ENCODE results near the gene ADAMTS12. TPM values are rescaled to one million over a fixed set of nuclear protein-coding genes. Genes with fewer than 3 reads are reported as not detected.

Gene ADAMTS12
- total RNA-seq, 1 experiment from 2014 or later = 0.05 TPM

GRCh38 chr5:33795496-33795895 is 96.3 kb downstream of the ADAMTS12 start:
- H2AFZ ChIP-seq (ENCODE audit: low read depth, low read length, poor library complexity, severe bottlenecking) = no peak overlapping the region
- no peaks in the 10 kb centered on the region for H3K36me3 ChIP-seq (ENCODE audit: control insufficient read depth in 1 of 2, insufficient read depth in 2 of 2, low read length in 2 of 2)
- H3K9me3 ChIP-seq (ENCODE audit: control insufficient read depth in 1 of 2, insufficient read depth in 1 of 2, low read depth in 1 of 2, low read length in 2 of 2) = no peaks in the 10 kb centered on the region
- no peak overlapping the region for H3K27ac ChIP-seq (ENCODE audit: low read depth, low read length)
- CTCF ChIA-PET = no interaction called here
- no peaks in the 10 kb centered on the region for H3K79me2 ChIP-seq (ENCODE audit: insufficient read depth, low read length)
- intact Hi-C loops (cut with micrococcal nuclease) = no loop called here
- ATAC-seq = no peak
- no TSS peak for BruUV-seq (replicated peaks)
- H3K4me2 ChIP-seq (ENCODE audit: low read length) = no peak overlapping the region
- RAD21 ChIA-PET (ENCODE audit: low non-redundant PET in 1 of 2, low total read pairs in 2 of 2, uncharacterized antibody in 2 of 2, unreplicated experiment in 2 of 2) = no interaction called here
- H3K27me3 ChIP-seq (ENCODE audit: insufficient read depth, low read length) = peaks cover 40% of the 10 kb centered on the region
- no peaks in the 10 kb centered on the region for H4K20me1 ChIP-seq (ENCODE audit: insufficient read depth)
- DNase-seq (ENCODE audit: low read depth, low spot score) = no peak
- H3K4me1 ChIP-seq (ENCODE audit: control insufficient read depth in 1 of 2, insufficient read depth in 2 of 2, low read length in 2 of 2) = no peaks in the 10 kb centered on the region
- no peaks in the 10 kb centered on the region for H3K9me2 ChIP-seq (ENCODE audit: insufficient read depth)
- POLR2A ChIA-PET = no interaction called here
- TF ChIP-seq CBX3 (IDR thresholded peaks at IDR 0.05; ENCODE audit: low read depth) (no peak), ELF1 (IDR thresholded peaks at IDR 0.05; ENCODE audit: borderline replicate concordance, low read depth) (no peak), JUND (IDR thresholded peaks at IDR 0.05) (no peak), ZFX (IDR thresholded peaks at IDR 0.05) (no peak), EGR1 (IDR thresholded peaks at IDR 0.05; ENCODE audit: low read depth) (no peak)
- H3K9ac ChIP-seq (ENCODE audit: low read length) = no peak overlapping the region
- no peak overlapping the region for H3K4me3 ChIP-seq (replicated peaks in 1 of 2; ENCODE audit: low read depth in 1 of 2, low read length in 2 of 2)

- intact Hi-C loops (cut with micrococcal nuclease) = no loop called here
- no peaks in the 10 kb centered on the region for H3K79me2 ChIP-seq (ENCODE audit: insufficient read depth, low read length)
- no peak for ATAC-seq
- DNase-seq (ENCODE audit: low read depth, low spot score) = no peak
- ChIA-PET CTCF (no interaction called here), POLR2A (no interaction called here), RAD21 (ENCODE audit: low non-redundant PET in 1 of 2, low total read pairs in 2 of 2, uncharacterized antibody in 2 of 2, unreplicated experiment in 2 of 2) (no interaction called here)
- H3K36me3 ChIP-seq (ENCODE audit: control insufficient read depth in 1 of 2, insufficient read depth in 2 of 2, low read length in 2 of 2) = no peaks in the 10 kb centered on the region
- TF ChIP-seq YY1 (IDR thresholded peaks at IDR 0.05; ENCODE audit: extremely low read depth, insufficient replicate concordance, low read depth, low read length) (no peak), EGR1 (IDR thresholded peaks at IDR 0.05; ENCODE audit: low read depth) (no peak), POLR2AphosphoS5 (IDR thresholded peaks at IDR 0.05; ENCODE audit: low read depth, low read length) (no peak), EZH2 (IDR thresholded peaks at IDR 0.05) (no peak), TCF7L2 (IDR thresholded peaks at IDR 0.05; ENCODE audit: borderline replicate concordance, extremely low read depth, insufficient read depth, insufficient read length) (no peak), ELF1 (IDR thresholded peaks at IDR 0.05; ENCODE audit: borderline replicate concordance, low read depth) (no peak), CBX3 (IDR thresholded peaks at IDR 0.05; ENCODE audit: low read depth) (no peak), RAD21 (IDR thresholded peaks at IDR 0.05; ENCODE audit: low read depth) (no peak), CEBPB (IDR thresholded peaks at IDR 0.05; ENCODE audit: low read depth) (no peak), ZNF274 (IDR thresholded peaks at IDR 0.05; ENCODE audit: low read depth, low read length) (no peak), SRF (IDR thresholded peaks at IDR 0.05; ENCODE audit: low read depth) (no peak), SP1 (IDR thresholded peaks at IDR 0.05; ENCODE audit: low read depth) (no peak), ZBTB33 (IDR thresholded peaks at IDR 0.05; ENCODE audit: extremely low read depth, insufficient replicate concordance, low read length) (no peak), JUND (IDR thresholded peaks at IDR 0.05) (no peak)
- TF ChIP-seq, protein P1, sequence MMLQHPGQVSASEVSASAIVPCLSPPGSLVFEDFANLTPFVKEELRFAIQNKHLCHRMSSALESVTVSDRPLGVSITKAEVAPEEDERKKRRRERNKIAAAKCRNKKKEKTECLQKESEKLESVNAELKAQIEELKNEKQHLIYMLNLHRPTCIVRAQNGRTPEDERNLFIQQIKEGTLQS (IDR thresholded peaks at IDR 0.05) = no peak
- TF ChIP-seq, protein P2, sequence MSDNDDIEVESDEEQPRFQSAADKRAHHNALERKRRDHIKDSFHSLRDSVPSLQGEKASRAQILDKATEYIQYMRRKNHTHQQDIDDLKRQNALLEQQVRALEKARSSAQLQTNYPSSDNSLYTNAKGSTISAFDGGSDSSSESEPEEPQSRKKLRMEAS (IDR thresholded peaks at IDR 0.05) = no peak
- H3K9ac ChIP-seq (ENCODE audit: low read length) = no peak overlapping the region
- H3K4me1 ChIP-seq (ENCODE audit: control insufficient read depth in 1 of 2, insufficient read depth in 2 of 2, low read length in 2 of 2) = no peaks in the 10 kb centered on the region
- no peak overlapping the region for H2AFZ ChIP-seq (ENCODE audit: low read depth, low read length, poor library complexity, severe bottlenecking)
- no peaks in the 10 kb centered on the region for H3K9me3 ChIP-seq (ENCODE audit: control insufficient read depth in 1 of 2, insufficient read depth in 1 of 2, low read depth in 1 of 2, low read length in 2 of 2)
- no peaks in the 10 kb centered on the region for H4K20me1 ChIP-seq (ENCODE audit: insufficient read depth)
- no peak overlapping the region for H3K4me3 ChIP-seq (replicated peaks in 1 of 2; ENCODE audit: low read depth in 1 of 2, low read length in 2 of 2)
- H3K27me3 ChIP-seq (ENCODE audit: insufficient read depth, low read length) = peaks cover 33% of the 10 kb centered on the region
- H3K4me2 ChIP-seq (ENCODE audit: low read length) = no peak overlapping the region
- H3K27ac ChIP-seq (ENCODE audit: low read depth, low read length) = no peak overlapping the region
- no peaks in the 10 kb centered on the region for H3K9me2 ChIP-seq (ENCODE audit: insufficient read depth)
- BruUV-seq (replicated peaks) = no TSS peak
These were observed 97.1 kb downstream of the ADAMTS12 start for GRCh38 chr5:33794550-33795181.

Measured in HCT116 (cell line).